Epithelial cell of esophagus (primary cell): ENCODE measurements around the gene TSEN54.

Experiments used
- DNase-seq: peaks from one replicate; pipeline ENCODE4 v3.0.0; 2010; ENCODE audit warnings: low read depth
- H3K4me3 ChIP-seq: 2 replicates; pipeline ENCODE4 v1.5.1; 2011; ENCODE audit warnings: mild to moderate bottlenecking, low read length, control low read depth
- CTCF ChIP-seq: IDR thresholded peaks from 2 replicates; pipeline ENCODE4 v1.5.1; 2011; ENCODE audit warnings: low read depth, mild to moderate bottlenecking, low read length, control low read depth, inconsistent platforms; ENCODE audit not compliant: insufficient read depth; ENCODE audit errors: missing control alignments

TSEN54 gene

GRCh38 chr17:75553295-75554110 is 37.2 kb downstream of the TSEN54 start:
- no peak overlapping the region for H3K4me3 ChIP-seq
- no peak for DNase-seq
- no peak for TF ChIP-seq CTCF

- no peak overlapping the region for H3K4me3 ChIP-seq
- TF ChIP-seq CTCF: no peak
- DNase-seq: no peak
Observed at GRCh38 chr17:75555679-75556153, 39.4 kb downstream of the TSEN54 start.

- no peak for TF ChIP-seq CTCF
- no peak overlapping the region for H3K4me3 ChIP-seq
- no peak for DNase-seq
Observed at GRCh38 chr17:75557075-75557851, 40.9 kb downstream of the TSEN54 start.

GRCh38 chr17:75557852-75558665 is 41.7 kb downstream of the TSEN54 start:
- no peak for DNase-seq
- no peak for TF ChIP-seq CTCF
- no peak overlapping the region for H3K4me3 ChIP-seq

- no peak for TF ChIP-seq CTCF
- DNase-seq: no peak
- no peak overlapping the region for H3K4me3 ChIP-seq
Observed at GRCh38 chr17:75558666-75559530, 42.6 kb downstream of the TSEN54 start.
